GM18517 (cell line): ENCODE data around the gene SPPL2B.

ENCODE experiments used
- ATAC-seq: cut with Tn5 transposase; IDR thresholded peaks from one replicate; pipeline ENCODE4 v1.9.1; 2021; ENCODE audit warnings: mild to moderate bottlenecking, moderate library complexity; ENCODE audit not compliant: unreplicated experiment

Gene SPPL2B

DNA sequence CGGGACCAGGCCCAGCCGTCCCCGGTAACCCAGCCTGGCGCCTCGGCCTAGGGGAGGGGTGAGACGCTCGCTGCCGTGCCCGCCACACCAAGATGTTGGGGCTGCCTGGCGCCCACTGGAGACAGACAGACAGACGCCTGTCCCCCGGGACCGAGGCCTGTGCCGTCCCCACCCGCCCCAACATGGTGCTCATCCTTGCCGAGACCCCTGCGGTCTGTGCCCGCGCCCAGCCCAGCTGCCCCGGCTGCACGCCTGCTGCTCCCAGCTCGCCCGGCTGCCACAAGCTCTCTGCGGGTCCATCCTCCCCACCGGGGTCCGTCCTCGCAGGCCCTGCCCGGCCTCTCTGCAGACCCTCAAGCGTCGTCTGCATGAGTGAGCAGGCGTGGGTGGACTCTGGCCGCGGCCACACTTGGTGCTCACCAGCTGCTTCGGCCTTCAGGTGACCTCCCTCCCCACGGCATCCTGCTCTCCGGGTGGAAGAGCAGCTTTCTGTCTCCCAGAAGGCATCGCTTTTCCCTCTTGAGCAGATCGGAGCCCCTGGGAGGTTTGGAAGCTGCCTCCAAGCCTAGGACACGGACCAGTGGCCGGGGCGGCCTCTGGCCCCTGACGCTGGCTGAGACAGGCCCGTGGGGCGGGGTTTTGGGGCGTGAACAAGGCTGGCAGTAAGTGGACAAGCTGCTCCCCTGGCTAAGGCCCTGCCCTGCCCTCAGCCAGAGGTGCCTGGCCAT, 24.8 kb downstream of the SPPL2B start:
- ATAC-seq: no peak

DNA sequence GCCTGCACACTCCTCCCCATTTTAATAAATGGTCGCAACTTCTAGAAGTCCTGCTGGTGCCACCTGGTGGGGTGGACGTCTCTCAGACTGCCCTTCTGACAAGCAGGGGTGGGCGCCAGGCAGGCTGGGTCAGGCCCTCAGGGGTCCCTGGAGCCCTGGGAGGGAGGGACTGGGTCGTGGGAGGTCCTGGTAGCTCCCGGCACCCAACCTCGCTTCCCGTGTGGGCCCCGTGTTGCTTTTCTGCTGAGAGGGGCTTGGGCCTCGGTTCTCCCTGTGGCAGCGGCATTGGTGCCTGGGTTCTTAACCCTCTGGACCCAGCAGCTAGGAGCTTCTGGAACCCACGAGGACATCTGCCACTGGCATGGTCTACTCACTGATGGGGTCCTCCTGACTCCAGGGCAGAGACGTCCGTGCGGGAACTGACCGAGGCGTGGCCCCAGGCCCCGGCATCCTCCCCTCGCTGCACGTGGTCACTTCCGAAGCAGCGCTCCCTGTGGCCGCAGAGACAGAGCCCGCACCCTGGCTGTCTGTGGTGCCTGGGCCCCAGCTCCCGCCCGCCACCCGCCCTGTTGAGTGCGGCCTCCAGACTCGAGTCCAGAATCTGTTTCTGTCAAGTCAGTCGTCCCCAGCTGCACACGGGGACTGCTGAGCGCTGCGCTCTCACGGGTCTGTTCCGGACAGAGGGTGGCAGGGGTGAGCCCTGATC, 25.6 kb downstream of the SPPL2B start:
- ATAC-seq: no peak

DNA sequence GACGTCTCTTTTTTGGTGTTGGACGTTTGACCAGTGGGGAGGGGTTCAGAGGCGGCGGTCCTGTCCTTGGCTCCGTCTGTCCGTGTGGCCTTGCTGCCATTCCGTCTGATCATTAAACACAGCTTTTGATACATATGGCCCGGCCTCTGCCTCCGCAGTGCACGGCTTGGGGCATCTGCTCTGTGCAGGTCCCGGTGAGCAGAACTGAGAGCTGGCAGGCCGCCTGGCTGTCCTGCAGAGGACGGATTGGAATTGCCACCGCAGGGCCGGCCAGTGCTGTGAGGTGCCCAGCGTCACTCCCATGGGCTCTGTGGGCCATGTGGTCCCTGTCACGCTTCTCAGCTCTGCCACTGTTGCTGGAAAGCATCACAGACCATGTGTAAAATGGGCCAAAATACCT, 26.2 kb downstream of the SPPL2B start:
- ATAC-seq: no peak

DNA sequence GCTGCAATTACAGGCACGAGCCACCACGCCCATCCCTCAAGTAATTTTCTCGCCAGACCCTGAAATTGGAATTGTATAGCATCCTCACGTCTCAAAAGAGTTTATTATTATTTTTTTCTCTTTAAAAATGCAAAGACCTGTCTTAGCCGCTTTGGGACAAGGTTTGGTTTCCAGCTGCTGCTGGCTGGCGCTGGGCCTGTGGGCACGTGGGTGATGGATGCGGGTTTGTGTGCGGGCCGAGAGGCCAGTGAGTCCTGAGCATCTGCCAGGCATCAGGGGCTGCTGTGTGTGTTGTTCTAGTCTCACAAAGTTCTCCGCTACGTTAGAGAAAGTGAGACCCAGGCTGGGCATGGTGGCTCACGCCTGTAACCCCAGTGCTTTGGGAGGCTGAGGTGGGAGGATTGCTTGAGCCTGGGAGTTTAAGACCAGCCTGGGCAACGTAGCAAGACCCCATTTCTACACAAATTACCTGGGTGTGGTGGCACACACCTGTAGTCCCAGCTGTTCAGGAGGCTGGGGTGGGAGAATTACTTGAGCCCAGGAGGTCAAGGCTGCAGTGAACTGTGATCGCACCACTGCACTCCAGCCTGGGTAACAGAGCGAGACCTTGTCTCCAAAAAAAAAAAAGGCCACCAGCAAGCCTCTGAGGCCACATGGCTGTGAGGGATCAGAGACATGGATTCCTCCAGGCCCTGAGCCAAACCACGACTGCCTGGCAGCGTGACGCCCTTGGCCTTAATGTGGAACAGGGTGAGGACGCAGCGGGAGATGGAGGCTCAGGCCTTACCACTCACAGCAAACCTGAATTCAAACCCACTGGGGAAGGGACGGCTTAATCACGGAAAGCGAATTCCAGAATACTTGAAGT, 26.9 kb downstream of the SPPL2B start:
- ATAC-seq: no peak

DNA sequence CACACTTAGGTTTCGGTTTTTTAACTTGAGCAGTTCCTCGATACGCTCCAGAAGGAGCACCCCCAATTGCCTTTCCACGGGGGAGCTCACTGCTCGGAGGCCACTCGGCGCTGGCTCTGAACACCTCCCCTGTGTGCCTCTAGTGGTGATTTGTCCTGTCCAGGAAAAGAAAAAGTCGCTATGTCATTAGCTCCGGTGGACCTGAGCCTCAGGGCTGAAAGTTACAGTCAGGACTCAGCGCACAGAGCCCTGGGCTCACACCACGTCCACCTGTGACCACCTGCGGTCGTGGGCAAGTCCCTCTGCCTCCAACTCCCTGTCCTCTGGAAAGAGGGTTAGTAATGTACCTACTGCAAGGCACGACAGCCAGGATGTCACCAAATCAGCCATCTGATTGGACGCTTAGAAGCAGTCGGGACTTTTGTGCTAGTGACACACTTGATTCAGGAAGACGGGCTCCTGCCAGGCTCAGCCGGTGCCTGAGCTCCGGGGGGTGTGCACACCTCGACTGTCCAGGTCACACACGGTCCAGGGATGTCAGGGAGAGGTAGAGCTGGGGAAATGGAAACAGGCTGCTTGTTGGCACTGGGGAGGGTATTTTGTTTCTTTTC, 27.7 kb downstream of the SPPL2B start:
- ATAC-seq: no peak

DNA sequence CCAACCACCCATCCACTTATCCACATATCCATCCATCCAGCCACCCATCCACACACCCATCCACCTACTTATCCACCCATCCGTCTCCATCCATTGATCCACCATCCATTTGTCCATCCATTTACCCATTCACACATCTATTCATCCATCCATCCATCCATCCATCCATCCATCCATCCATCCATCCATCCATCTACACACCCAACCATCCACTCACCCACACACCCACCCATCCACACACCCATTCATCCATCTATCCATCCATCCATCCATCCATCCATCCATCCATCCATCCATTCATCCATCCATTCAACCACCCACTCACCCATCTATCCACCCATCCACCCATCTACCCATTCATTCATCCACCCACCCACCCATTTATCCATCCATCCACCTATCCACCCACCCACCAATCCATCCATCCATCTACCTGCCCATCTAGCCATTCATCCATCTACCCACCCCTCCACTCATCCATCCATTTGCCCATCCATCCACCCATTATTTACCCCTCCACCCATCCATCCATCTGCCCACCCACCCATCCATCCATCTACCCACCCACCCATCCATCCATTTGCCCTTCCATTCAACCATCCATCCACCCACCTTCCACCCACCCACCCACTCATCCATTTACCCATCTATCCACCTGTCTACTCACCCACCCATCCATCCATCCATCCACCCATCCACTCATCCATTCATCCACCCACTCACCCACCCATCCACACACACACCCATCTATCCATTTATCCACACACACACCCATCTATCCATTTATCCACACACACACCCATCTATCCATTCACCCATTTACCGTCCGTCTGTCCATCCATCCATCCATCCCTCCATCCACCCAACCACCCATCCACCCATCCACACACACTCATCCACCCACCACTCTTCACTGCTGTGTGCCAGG, 29.1 kb downstream of the SPPL2B start:
- ATAC-seq: no peak

DNA sequence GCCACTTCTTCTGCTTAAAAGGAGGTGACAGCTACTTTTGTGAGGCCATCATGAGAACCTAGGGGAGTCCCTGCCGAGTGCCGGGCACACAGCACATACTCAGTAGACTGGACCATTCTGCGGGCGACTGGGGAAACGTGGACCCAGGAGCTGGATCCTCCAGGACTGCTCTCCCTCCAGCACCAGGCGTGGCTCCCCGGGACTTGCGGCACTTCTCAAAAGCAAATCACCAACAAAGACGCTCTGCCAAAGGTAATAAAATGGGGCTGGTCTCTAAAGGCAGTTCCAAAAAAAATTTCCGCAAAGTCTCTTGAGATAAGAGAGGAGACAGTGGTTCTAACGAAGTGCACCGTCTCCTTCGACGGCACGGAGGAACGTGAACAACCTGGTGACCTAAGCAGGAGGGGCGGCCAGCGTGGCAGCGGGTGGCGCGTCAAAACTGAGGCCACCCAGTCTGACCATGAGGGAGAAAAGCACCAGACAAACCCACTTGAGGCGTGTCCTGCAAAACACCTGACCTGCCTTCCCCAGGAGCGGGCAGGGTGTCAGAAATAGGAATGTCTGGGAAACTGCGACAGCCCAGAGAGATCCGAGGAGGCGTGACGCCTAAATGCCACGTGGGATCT, 30.2 kb downstream of the SPPL2B start:
- no peak for ATAC-seq

DNA sequence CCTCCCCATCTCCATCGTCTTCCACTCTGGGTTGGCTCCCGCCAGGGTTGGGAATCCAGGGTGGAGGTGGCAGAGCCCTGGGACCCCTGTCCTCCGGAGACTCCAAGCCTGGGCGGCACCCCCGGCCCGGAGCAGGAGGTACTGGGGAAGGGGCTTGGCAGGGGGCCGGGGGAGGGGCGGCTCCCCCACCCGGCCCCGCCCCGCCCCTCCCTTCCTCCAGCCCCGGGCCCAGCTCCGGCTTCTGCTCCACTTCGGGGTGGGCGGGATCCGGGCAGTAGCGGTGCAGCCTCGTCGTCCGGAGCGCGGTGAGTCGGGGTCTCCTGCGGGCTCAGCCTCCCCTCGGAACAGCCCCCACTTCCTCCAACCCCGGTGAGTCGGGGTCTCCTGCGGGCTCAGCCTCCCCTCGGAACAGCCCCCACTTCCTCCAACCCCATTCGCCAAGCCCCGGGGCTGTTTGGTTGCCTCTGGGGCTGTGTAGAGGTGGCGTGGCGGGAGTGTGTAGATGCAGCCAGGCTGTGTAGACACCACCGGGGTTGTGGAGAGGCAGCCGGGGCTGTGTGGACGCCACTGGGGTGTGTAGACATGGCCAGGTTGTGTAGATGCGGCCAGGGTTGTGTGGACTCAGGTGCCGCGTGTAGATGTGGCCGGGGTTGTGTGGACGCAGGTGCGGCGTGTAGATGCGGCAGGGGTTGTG, 31.7 kb downstream of the SPPL2B start, which contains the start of gene TMPRSS9:
Gene TMPRSS9, plus strand, starts transcription at position 274 of the 694 bp plus-strand sequence. CDS start 29,521 bp downstream, outside the sequence.
- ATAC-seq: no peak

DNA sequence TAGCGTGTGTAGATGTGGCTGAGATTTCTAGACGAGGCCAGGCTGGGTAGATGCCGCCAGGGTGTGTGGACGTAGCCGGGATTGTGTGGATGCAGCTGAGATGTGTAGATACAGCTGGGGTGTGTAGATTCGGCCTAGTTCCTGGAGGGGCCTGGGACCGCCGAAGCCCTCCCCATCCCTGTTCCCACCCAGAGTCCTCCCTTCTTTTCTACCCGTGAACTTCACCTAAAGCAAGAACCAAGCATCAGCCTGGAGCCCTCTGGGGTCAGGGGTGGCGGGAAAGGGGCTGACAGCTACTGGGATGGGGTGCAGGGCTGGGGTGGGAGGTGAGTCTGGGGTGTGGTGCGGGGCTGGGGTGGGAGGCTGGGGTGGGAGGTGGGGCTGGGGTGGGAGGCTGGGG, 32.3 kb downstream of the SPPL2B start:
- no peak for ATAC-seq

DNA sequence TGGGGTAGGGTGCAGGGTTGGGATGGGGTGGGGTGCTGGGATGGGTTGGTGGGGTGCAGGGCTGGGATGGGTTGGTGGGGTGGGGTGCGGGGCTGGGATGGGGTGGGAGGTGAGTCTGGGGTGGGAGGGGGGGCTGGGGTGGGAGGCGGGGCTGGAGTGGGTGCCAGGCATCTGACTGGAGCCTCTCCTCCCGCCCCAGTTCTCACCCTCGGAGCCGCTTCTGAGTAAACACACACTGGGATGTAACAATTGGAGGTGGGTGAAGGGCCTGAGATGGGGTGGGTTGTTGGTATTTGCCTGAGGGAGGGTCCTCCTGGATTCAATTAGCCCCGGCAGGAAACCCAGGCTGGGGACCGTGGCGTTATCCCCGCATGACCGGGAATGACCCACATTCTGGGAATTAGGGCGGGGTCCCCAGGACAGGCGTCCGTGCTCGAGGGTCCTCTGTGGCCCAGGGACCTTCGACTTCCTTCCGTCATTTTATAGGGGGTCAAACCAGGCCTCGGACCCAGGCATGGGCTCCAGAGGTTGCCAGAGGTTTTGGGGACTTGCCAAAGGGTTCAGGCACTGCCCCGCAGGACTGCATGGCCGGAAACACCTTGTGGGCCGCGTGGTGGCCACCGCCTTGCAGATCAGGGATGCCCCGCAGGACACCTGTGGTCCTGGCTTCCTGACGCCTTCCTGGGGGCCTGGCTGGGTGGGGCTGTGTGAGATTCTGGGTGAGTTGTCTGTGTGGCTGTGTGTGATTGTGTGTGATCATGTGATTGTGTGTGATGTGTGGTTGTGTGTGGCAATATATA, 33.0 kb downstream of the SPPL2B start:
- no peak for ATAC-seq

DNA sequence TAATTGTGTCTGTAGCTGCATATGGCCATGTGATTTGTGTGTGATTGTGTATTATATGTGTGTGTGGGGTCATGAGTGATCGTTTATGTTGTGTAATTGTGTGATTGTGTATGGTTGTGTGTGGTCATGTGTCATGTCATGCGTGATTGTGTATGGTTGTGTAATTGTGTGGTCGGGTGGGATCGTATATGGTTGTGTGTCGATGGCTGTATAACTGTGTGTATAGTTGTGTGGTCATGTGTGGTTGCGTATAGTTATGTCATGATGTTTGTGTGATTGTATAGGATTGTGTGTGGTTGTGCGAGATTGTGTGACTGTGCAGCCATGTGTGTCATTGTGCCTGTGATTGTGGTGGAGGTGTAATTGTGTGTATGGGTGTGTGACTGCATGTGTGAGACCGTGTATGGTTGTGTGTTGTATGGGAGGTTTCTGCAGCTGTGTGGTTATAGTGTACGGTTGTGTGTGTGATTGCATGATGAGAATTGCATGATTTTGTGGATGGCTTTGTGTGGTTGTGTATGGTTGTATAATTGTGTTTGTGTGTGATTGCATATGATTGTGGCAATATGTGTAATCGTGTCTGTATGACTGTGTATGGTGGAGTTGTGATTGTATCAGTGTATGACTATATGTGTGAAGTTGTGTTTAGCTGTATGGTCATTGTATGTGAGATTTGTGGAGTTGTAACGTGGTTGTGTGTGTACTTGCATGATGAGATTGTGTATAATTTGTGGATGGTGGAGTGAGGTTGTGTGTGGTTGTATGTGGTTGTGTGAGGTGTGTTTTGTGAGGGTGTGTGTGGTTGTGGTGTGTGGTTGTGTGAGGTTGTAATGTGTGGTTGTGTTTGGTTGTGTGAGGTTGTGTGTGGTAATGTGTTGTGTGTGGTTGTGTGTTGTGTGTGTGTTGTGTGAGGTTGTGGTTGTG, 33.8 kb downstream of the SPPL2B start:
- ATAC-seq: no peak

DNA sequence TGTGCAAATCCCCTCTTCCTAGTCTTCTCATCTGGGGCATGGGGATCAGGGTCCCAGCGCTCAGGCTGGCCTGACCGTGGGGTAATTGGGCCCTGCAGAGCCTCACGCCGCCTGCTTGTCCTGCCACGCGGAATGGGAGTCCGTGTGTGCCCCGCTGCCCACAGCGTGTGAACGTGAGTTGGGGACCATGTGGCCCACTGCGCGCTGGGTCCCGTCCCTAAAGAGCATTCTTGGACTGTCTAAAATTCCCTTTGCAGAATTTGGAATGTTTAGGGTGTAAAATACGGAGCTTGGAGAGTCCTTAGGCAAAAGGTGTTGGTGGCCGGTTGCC, 34.5 kb downstream of the SPPL2B start:
- ATAC-seq: no peak

DNA sequence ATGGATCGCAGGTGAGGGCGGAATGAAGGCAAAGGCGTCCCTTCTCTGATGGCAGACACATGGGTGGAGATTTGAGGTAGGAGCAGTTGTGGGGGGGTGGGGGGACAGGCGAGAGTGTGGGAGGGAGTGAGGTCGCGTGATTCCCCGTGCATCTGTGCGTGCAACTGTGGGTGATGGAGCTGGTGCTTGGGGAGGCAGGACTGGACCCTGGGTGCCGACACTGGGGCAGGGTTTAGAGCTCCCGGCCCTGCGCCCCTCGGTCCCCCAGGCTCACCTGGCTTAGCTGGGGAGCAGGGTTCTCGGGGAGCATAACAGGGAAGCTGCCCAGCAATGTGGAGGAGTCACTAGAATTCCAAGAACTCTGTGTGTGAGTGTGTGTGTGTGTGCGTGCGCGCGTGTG, 34.9 kb downstream of the SPPL2B start:
- no peak for ATAC-seq

DNA sequence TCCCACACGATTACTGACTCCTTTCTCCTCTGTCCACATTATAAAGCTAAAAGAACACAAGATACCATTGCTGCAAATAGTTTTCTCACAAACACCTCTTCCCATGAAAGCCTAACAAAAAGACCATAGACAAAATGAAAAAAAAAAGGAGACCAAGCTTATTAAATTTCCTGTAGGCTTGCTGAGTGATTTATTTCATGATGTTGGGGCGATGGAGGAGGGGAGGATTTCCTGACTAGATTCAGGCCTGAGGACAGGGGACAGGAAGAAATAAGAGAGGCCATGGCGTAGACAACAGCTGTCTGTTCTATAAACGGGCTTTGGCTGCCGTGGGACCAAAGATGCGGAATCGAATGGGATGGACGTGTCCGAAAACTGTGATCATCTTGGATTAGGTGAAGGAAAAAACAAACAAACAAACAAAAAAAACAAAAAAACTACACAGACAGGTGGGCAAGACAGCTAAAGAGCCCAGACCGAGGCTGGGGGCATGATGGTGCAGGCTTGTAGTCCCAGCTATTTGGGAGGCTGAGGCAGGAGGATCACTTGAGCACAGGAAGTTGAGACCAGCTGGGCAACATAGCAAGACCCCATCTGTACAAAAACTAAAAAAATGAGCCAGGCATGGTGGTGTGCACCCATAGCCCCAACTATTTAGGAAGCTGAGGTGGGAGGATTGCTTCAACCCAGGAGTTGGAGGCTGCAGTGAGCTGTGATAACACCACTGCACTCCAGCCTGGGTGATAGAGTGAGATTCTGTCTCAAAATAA, 36.9 kb downstream of the SPPL2B start:
- no peak for ATAC-seq

DNA sequence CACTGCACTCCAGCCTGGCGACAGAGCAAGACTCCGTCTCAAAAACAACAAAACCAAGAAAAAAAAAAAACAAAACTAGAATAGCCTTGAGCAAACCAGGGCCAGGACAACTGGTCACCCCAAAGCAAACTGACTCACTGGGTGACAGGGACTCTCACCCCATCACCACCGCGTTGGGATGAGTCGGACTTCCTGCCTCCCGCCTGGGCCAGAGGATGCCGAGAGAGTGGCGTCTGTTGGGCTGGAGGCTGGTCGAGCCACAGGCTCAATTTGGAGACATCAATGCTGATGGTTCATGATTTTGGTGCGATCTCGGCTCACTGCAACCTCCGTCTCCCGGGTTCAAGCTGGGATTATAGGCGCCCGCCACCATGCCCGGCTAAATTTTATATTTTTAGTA, 43.2 kb downstream of the SPPL2B start:
- no peak for ATAC-seq

DNA sequence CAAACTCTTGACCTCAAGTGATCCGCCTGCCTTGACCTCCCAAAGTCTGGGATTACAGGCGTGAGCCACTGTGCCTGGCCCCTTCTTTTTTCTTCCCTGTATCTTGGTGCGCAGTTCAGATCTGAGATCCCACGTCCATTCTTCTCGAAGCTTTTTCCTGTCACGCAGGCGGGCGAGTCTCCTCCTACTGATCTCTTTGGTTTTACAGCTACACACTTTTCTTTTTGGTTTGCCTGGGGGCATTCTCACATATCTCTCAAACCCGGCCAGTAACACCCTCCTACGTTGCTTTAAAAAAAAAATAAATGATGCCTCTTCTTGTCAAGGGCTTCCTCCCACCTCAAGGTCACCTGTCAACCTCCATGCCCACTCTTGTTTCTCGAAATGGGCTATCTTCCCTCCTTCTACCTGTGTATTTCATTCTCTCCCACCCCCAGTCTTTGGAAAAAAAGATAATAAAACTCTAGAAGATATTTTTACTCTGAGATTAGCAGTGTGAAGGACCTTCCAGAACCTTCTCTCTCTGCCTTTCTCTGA, 43.7 kb downstream of the SPPL2B start:
- ATAC-seq: no peak
